ENCODE measurements around the gene ACSF2.

ACSF2 gene

DNA sequence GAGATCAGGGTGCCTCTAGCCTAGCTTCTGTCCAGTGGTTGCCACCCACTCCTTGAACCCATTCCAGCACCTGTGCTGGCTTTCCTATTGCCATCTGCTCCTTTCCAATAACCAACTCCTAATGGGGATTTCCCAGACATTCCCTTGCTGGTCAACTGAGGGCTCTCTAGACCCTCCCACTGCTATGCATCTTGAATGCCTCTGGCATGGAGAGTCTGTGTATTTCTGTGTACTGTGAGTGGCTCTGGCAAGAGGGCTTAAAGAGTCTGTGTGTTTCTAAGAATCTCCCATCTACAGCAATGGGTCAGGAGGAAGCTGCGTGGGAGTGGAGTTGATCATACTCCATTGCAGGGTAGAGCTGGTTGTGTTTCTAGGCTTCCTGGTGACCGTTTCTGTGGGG is 95.5 kb downstream of the ACSF2 start:
- no peak overlapping the region for H3K4me3 ChIP-seq (ENCODE audit: low read length)
- TF ChIP-seq, protein P1, sequence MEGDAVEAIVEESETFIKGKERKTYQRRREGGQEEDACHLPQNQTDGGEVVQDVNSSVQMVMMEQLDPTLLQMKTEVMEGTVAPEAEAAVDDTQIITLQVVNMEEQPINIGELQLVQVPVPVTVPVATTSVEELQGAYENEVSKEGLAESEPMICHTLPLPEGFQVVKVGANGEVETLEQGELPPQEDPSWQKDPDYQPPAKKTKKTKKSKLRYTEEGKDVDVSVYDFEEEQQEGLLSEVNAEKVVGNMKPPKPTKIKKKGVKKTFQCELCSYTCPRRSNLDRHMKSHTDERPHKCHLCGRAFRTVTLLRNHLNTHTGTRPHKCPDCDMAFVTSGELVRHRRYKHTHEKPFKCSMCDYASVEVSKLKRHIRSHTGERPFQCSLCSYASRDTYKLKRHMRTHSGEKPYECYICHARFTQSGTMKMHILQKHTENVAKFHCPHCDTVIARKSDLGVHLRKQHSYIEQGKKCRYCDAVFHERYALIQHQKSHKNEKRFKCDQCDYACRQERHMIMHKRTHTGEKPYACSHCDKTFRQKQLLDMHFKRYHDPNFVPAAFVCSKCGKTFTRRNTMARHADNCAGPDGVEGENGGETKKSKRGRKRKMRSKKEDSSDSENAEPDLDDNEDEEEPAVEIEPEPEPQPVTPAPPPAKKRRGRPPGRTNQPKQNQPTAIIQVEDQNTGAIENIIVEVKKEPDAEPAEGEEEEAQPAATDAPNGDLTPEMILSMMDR (conservative IDR thresholded peaks at IDR 0.05; ENCODE audit: low read depth, low read length): no peak
- DNase-seq (ENCODE audit: low read depth): no peak

DNA sequence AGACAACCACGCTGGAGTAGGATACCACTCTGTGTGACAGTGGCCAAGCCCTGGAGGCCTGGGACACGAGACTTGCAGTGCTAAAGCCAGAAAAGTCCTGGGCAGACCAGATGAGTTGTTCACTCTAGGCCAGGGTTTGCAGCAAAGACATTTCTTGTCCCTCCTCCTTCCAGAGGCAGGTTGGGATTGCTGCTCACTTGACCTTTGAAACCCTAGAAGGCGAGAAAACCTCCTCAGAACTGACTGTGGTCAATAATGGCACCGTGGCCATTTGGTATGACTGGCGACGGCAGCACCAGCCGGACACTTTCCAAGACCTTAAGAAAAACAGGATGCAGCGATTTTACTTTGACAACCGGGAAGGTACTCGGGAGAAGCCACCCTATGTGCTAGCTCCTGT is 96.7 kb downstream of the ACSF2 start:
- DNase-seq (ENCODE audit: low read depth): no peak
- TF ChIP-seq, protein P1 (conservative IDR thresholded peaks at IDR 0.05; ENCODE audit: low read depth, low read length): no peak
- no peak overlapping the region for H3K4me3 ChIP-seq (ENCODE audit: low read length)

DNA sequence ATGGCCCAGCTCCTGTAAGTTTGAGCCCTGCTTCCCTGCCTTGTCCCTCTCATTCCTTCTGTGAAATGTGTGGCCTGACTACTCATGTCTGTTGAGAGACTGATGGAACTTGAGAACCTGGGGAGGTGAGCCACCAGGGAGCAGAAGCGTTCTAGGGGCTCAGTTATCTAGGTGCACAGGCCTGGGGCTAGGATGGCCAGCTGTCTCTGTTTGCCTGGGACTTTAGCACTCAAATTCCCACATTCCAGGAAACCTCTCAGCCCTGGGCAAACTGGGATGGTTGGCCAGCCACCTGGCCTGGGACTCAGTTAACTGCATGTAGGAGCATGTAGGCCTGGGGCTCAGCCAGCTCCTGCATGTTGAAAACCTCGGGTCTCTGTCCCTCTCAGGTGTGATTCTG is 97.2 kb downstream of the ACSF2 start:
- TF ChIP-seq, protein P1 (conservative IDR thresholded peaks at IDR 0.05; ENCODE audit: low read depth, low read length): no peak
- no peak overlapping the region for H3K4me3 ChIP-seq (ENCODE audit: low read length)
- DNase-seq (ENCODE audit: low read depth): no peak
